ENCODE data around the gene ATP10B.

The ATP10B gene

GRCh38 chr5:160685695-160686094 lies 166.3 kb downstream of the ATP10B start:
- no peak overlapping the region for H3K27ac ChIP-seq
- TF ChIP-seq ZFX (IDR thresholded peaks at IDR 0.05), result no peak
- TF ChIP-seq CTCF (conservative IDR thresholded peaks at IDR 0.05), result peak; percentile 55

- TF ChIP-seq CTCF (conservative IDR thresholded peaks at IDR 0.05) (no peak), ZFX (IDR thresholded peaks at IDR 0.05) (no peak)
- no peak overlapping the region for H3K27ac ChIP-seq
Observed at GRCh38 chr5:160685219-160685618, 166.8 kb downstream of the ATP10B start.

GRCh38 chr5:160679567-160680309 lies 172.3 kb downstream of the ATP10B start:
- no peak for TF ChIP-seq ZFX (IDR thresholded peaks at IDR 0.05)
- TF ChIP-seq CTCF (conservative IDR thresholded peaks at IDR 0.05), result no peak
- no peak overlapping the region for H3K27ac ChIP-seq

GRCh38 chr5:160675988-160676387 lies 176.0 kb downstream of the ATP10B start:
- peak; percentile 26 for TF ChIP-seq CTCF (conservative IDR thresholded peaks at IDR 0.05)
- no peak for TF ChIP-seq ZFX (IDR thresholded peaks at IDR 0.05)
- H3K27ac ChIP-seq, result no peak overlapping the region

- TF ChIP-seq CTCF (conservative IDR thresholded peaks at IDR 0.05), result no peak
- TF ChIP-seq ZFX (IDR thresholded peaks at IDR 0.05), result no peak
- H3K27ac ChIP-seq, result no peak overlapping the region
Observed at GRCh38 chr5:160674901-160675300, 177.1 kb downstream of the ATP10B start.

- H3K27ac ChIP-seq, result no peak overlapping the region
- TF ChIP-seq ZFX (IDR thresholded peaks at IDR 0.05) (no peak), CTCF (conservative IDR thresholded peaks at IDR 0.05) (no peak)
Observed at GRCh38 chr5:160672521-160672920, 179.5 kb downstream of the ATP10B start.

- H3K27ac ChIP-seq, result no peak overlapping the region
- TF ChIP-seq ZFX (IDR thresholded peaks at IDR 0.05) (no peak), CTCF (conservative IDR thresholded peaks at IDR 0.05) (no peak)
Observed at GRCh38 chr5:160668356-160668755, 183.7 kb downstream of the ATP10B start.
